Measurements from ENCODE around the gene EXOC6B. TPM values are rescaled to one million over a fixed set of nuclear protein-coding genes. Genes with fewer than 3 reads are reported as not detected.

EXOC6B gene
- total RNA-seq, 1 experiment from 2014 or later, result 40.1 TPM

DNA sequence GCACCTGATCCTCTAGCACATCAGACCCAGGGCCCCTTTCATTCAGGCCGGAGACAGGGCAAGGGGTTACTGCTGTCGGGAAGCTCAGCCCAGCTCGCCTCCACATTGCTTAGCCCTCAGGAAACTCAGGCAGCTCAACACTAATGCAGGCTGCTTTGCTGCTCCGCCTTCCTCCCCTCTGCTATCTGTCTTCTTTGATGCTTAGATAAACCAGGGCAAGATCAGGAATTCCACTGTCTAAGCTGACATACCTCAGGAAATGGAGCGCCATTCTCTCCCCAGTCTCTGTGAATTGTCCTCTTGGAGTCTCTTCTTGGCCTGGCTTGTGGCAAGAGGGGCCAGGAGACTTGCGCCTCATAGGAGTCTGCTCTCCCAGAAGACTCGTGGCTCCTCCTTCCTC is 25.5 kb upstream of the EXOC6B start:
- Mint-ChIP-seq H3K27me3 (ENCODE audit: low read depth) (no peaks in the 10 kb centered on the region; the same call in none of the 2 replicates), H3K4me1 (peaks cover 5 to 7% of the 10 kb centered on the region in 2 experiments; a peak in 3 of 4 replicates), H3K27ac (no peak overlapping the region), H3K4me3 (no peak overlapping the region), H3K9me3 (no peaks in the 10 kb centered on the region), H3K36me3 (ENCODE audit: insufficient read depth in 1 of 3, low read depth in 3 of 3) (no peaks in the 10 kb centered on the region)
- no peak overlapping the region for H3K23ac ChIP-seq (ENCODE audit: insufficient read length, low read depth, low read length)
- no peaks in the 10 kb centered on the region for H3K23me2 ChIP-seq (ENCODE audit: insufficient read length, low read depth, low read length, poor library complexity, severe bottlenecking)
- no peaks in the 10 kb centered on the region for H3K9me3 ChIP-seq (ENCODE audit: control insufficient read depth, low read depth, low read length)
- no peak overlapping the region for H2BK20ac ChIP-seq (ENCODE audit: low read depth, low read length, poor library complexity, severe bottlenecking)
- no peak overlapping the region for H3K56ac ChIP-seq (ENCODE audit: insufficient read length, low read depth, low read length)
- no peak overlapping the region for H3T11ph ChIP-seq (ENCODE audit: low read length)
- H2AFZ ChIP-seq (ENCODE audit: low read length), result no peak overlapping the region
- H2BK120ac ChIP-seq (ENCODE audit: low read depth, low read length, poor library complexity, severe bottlenecking), result no peak overlapping the region
- no peak overlapping the region for H3K14ac ChIP-seq (ENCODE audit: insufficient read depth, low read length)
- no peak overlapping the region for H3K27ac ChIP-seq (ENCODE audit: insufficient read length, low read depth, low read length)
- H4K8ac ChIP-seq (replicated peaks; ENCODE audit: insufficient read length, low read depth, low read length), result no peak overlapping the region
- no peak overlapping the region for H2AK5ac ChIP-seq (ENCODE audit: insufficient read length, low read length)
- no peak overlapping the region for H2BK15ac ChIP-seq (ENCODE audit: low read depth, low read length)
- H3K27me3 ChIP-seq (ENCODE audit: insufficient read depth, low read length), result no peaks in the 10 kb centered on the region
- no peaks in the 10 kb centered on the region for H3K79me1 ChIP-seq (ENCODE audit: insufficient read depth, low read depth, low read length, poor library complexity, severe bottlenecking)
- H3K9ac ChIP-seq (ENCODE audit: extremely low read depth, insufficient read length, low read length), result no peak overlapping the region
- no peak overlapping the region for H3K4ac ChIP-seq (ENCODE audit: low read depth, low read length)
- no peak overlapping the region for H2BK5ac ChIP-seq (ENCODE audit: insufficient read length, low read length)
- no peak overlapping the region for H4K5ac ChIP-seq (ENCODE audit: insufficient read length, low read depth, low read length)
- H2BK12ac ChIP-seq (ENCODE audit: insufficient read length, low read depth, low read length), result no peak overlapping the region
- H3K4me2 ChIP-seq (ENCODE audit: insufficient read depth, insufficient read length, low read length), result no peak overlapping the region
- no peak overlapping the region for H3K18ac ChIP-seq (ENCODE audit: insufficient read length, low read depth, low read length)
- no peaks in the 10 kb centered on the region for H4K20me1 ChIP-seq (ENCODE audit: control insufficient read depth, insufficient read depth, insufficient read length)
- TF ChIP-seq CTCF (conservative IDR thresholded peaks at IDR 0.05), result no peak
- DNase-seq, result no peak
- H3K4me1 ChIP-seq (ENCODE audit: insufficient read depth, low read length), result no peaks in the 10 kb centered on the region; the same call in 1 of the 2 replicates
- WGBS (ENCODE audit: extremely low coverage, insufficient read length, low lambda C conversion rate), result no CpG with 5 or more reads among the region's 7 CpGs
- H4K91ac ChIP-seq (ENCODE audit: insufficient read length, low read depth, low read length), result no peak overlapping the region
- 0 out of 2 replicates have a peak, but pooled peaks cover 2% of the 10 kb centered on the region for H3K79me2 ChIP-seq (ENCODE audit: insufficient read depth, low read length)
